Panc1 (cell line): ENCODE data around the gene ORC5.

Experiments used
- CTCF ChIP-seq: fragments of 450-650 bp; IDR thresholded peaks from 2 replicates; pipeline ENCODE4 v1.5.1; 2017; ENCODE audit warnings: mild to moderate bottlenecking
- POLR2AphosphoS5 ChIP-seq: IDR thresholded peaks from 2 replicates; pipeline ENCODE4 v1.6.1; 2012; ENCODE audit warnings: mild to moderate bottlenecking, low read depth, low read length, moderate library complexity
- REST ChIP-seq, 2 experiments: IDR thresholded peaks; 2 replicates each; pipeline ENCODE4 v1.6.1; 2011 to 2012; ENCODE audit warnings: low read depth in 2 of 2, control low read depth in 1 of 2, low read length in 1 of 2, mild to moderate bottlenecking in 1 of 2, moderate library complexity in 1 of 2; ENCODE audit not compliant: insufficient read depth in 1 of 2
- SIN3A ChIP-seq: IDR thresholded peaks from 2 replicates; pipeline ENCODE4 v1.6.1; 2012; ENCODE audit warnings: low read depth, mild to moderate bottlenecking, low read length, moderate library complexity, borderline replicate concordance; ENCODE audit not compliant: insufficient read depth
- TCF7L2 ChIP-seq: IDR thresholded peaks from 2 replicates; pipeline ENCODE4 v1.6.1; 2011; ENCODE audit warnings: mild to moderate bottlenecking, low read depth, low read length, inconsistent platforms

- TF ChIP-seq CTCF (no peak), POLR2AphosphoS5 (no peak), REST (IDR thresholded peaks at IDR 0.05; ENCODE audit: insufficient read depth in 1 of 2, low read depth in 2 of 2, low read length in 1 of 2) (no peak), SIN3A (no peak), TCF7L2 (no peak)
These were observed 82.8 kb downstream of the ORC5 start for GRCh38 chr7:104124893-104125477.
